SK-N-SH (cell line): ENCODE data around the gene TLR3.

Experiments
- FOXJ3 ChIP-seq: sonication (generic); formaldehyde crosslinking; IDR thresholded peaks from 2 replicates; pipeline ENCODE4 v1.5.1; 2020; ENCODE audit warnings: mild to moderate bottlenecking, missing genetic modification reagents
- FOXM1 ChIP-seq: IDR thresholded peaks from 2 replicates; pipeline ENCODE4 v1.4.0; 2012; ENCODE audit warnings: low read depth, mild to moderate bottlenecking
- TF ChIP-seq, protein P1 (sequence below): fragments of 200-600 bp; sonication (generic); IDR thresholded peaks from 2 replicates; pipeline ENCODE4 v1.6.1; 2017; ENCODE audit warnings: antibody characterized with exemption, mild to moderate bottlenecking, moderate library complexity
- TF ChIP-seq, protein P2 (sequence below): IDR thresholded peaks from 2 replicates; pipeline ENCODE4 v1.4.0; 2012; ENCODE audit warnings: low read depth, borderline replicate concordance

DNA sequence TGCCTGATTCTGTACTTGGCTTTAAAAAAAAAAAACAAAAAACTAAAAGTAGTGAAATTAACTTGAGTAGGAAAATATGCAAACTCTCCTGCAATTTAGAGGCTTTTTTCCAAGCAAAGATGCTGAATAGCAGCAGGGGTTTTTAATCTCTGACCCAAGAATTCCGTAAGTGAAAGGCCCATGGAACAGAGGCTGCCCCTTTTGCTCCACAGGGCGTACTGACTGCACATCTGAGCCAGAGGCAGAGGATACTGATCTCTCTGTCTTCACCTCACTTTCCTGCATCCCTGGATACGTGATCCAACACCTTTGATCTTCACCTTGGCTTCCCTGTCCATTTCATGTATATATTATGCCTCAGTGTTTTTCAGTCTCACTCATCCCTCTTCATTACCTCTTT is 39.4 kb downstream of the TLR3 start:
- TF ChIP-seq FOXJ3 (CRISPR knock-in tag), result no peak
- no peak for TF ChIP-seq FOXM1
- TF ChIP-seq, protein P1, sequence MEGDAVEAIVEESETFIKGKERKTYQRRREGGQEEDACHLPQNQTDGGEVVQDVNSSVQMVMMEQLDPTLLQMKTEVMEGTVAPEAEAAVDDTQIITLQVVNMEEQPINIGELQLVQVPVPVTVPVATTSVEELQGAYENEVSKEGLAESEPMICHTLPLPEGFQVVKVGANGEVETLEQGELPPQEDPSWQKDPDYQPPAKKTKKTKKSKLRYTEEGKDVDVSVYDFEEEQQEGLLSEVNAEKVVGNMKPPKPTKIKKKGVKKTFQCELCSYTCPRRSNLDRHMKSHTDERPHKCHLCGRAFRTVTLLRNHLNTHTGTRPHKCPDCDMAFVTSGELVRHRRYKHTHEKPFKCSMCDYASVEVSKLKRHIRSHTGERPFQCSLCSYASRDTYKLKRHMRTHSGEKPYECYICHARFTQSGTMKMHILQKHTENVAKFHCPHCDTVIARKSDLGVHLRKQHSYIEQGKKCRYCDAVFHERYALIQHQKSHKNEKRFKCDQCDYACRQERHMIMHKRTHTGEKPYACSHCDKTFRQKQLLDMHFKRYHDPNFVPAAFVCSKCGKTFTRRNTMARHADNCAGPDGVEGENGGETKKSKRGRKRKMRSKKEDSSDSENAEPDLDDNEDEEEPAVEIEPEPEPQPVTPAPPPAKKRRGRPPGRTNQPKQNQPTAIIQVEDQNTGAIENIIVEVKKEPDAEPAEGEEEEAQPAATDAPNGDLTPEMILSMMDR, result no peak
- TF ChIP-seq, protein P2, sequence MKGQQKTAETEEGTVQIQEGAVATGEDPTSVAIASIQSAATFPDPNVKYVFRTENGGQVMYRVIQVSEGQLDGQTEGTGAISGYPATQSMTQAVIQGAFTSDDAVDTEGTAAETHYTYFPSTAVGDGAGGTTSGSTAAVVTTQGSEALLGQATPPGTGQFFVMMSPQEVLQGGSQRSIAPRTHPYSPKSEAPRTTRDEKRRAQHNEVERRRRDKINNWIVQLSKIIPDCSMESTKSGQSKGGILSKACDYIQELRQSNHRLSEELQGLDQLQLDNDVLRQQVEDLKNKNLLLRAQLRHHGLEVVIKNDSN, result no peak
